GM19240 (cell line): ENCODE measurements around the gene ERICH6B.

Experiments
- DNase-seq: peaks from one replicate; pipeline ENCODE4 v3.0.0; 2011; ENCODE audit warnings: low spot score; ENCODE audit not compliant: insufficient read length

ERICH6B gene

DNA sequence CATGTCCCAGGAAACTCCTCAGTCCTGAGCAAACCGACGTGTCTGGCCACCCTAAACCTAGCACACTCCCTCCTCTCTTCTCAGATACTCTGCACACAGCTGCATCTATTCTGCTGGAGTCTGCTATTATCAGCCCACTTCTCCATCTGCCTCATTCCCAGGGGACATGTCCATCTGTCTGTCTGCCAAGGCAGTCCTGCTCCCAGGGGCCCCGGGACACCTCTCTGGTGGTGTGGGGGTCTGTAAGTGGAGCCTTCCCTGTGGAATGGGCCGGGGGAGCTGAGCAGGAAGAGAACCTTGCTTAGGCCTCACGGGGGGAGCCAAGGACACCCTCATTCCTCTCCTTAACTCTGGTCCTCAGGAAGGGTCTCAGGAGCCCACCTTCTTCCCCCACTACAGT is 72.7 kb downstream of the ERICH6B start:
- no peak for DNase-seq

DNA sequence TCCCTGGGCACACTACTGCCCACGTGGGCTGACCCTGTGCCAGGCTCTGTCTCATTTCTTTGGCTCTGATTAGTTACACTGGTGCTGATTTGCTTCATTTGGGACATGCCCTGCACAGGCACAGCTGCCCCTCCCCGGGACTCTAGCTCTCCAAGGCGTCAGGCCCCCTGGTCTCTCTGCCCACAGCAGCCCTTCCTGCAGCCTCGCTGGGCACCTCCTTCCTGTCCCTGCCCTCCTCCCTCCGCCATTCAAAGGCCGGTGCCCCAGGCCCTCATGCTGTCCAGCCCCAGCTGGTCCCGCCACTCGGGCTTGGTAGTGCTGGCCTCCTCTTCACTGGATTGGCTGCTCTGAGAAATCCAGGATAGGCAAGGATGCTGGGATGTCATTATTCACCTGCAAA is 73.1 kb downstream of the ERICH6B start:
- no peak for DNase-seq

DNA sequence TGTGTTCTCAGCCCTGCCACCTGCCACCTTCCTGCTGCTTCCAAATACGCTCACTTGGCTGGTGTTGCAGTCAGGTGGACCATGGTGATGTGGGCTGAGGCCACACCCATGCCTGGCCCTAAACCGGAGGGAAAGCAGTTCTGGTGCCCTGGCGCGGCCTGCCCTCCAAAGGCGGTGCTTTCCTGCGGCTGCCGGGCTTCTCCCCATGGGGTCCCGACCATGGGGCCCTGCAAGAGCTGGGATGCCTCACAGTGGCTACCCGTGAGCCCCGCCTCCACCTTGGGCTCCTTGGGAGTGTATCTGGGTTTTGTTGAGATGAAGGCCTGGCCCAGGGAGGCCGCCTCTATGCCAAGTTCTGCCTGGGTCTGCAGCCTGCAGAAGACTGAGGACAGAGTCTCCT is 73.7 kb downstream of the ERICH6B start:
- no peak for DNase-seq

DNA sequence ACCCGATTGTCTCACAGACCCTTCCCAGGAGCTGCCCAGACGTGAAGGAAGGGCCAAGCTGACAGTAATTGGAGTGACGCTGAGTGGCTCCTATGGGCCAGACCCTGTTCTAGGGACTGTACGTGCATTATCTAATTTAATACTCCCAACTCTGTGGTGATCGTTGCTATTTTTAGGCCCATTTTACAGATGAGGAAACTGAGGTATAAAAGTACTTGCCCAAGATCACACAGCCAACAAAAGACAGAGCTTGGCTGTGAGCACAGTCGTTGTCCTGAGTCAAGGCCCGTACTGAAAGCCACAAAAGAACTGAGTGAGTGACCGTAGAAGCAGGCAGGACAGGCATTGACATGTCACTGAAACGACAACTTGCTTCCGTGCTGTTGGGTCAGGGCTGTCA is 74.7 kb downstream of the ERICH6B start:
- DNase-seq = no peak

DNA sequence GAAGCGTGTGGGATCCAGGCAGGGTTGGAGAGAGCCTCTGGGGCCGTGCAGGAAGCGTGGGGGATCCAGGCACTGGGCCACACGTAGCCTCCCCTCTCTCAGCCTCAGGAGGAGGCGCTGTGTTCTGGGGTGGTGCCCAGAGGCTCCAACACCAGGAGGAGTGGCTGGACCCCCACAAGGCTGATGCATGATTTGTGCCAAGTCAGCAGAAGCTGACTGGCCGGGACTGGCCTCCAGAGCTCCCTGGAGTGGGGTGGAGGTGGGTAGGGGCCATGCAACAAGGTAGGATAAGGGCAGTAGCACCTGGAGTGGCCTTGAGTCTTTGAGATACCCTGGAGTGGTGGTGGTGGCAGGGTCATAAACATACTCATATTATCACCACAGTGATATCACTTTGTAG is 75.3 kb downstream of the ERICH6B start:
- DNase-seq = no peak

DNA sequence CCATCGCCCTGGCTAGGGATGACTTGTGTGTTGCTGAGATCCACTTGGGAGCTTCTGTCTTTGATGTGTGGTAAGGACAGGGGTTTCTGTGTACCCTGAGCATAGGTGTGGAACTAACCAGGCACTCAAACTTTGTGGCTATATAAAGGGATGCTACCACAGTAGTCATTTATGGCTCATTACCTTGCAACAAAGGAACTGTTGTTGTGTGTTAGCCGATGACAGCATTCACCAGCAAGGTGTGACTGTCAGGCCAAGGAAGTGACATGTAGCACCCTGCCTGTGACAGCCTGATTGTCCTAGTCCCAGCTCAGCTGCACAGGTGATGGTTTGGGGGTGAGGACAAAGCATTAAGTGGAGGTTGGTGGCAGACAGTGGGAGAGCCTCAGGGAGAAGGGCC is 77.2 kb downstream of the ERICH6B start:
- no peak for DNase-seq

DNA sequence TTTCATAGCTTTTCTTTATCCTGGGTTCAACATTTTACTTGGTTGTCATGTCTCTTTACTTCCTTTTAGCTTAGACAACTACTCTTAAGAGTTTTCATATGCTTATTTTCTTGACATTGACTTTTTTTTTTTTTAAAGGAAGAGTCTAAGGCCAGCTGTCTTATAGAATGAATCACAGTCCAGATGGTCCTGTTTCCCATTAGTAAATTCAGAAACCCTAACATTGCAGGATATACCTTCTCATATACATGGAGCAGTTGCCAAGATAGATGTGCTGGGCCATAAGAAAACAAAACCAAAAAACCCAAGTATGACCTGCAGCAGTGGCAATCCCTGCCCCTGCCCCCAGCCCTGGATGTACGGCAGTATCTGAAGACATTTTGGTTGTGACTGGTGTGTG is 78.0 kb downstream of the ERICH6B start:
- DNase-seq = no peak

DNA sequence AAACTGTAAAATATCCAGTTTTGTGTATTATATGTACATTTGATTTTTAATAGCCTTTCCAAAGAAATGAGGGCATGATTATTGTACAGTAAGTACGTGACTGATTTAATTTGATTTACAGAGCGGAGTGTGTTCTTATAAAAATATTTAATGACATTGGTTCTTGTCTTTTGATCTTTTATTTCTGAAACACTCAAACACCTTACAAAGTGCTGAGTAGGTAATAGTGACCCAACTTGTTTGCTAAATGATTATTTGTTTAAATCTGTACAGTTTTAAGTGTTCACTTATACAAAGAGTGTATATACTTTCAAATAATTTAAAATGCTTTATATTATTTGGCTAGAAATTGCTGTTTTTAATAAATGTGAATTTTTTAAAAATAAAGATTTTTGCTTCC is 79.3 kb downstream of the ERICH6B start:
- no peak for DNase-seq

DNA sequence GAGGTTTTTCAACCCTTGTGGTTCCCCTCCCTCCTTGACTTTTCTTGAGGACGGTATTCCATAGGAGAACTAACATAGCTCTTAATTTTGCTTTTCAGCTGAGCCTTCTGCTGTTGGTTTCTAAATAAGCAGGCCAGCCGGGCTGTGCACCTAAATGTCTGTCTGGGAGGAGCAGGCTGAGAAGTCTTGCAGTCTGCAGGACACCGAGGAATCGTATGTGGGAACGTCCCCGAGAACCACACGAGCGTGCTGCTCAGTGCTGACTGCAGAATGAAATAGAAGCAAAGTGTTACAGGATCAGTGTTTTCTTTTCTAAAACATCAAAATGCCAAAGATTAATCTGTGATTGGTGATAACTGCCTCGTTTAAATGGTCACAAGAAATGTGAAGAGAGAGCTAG is 80.9 kb downstream of the ERICH6B start:
- DNase-seq = no peak

DNA sequence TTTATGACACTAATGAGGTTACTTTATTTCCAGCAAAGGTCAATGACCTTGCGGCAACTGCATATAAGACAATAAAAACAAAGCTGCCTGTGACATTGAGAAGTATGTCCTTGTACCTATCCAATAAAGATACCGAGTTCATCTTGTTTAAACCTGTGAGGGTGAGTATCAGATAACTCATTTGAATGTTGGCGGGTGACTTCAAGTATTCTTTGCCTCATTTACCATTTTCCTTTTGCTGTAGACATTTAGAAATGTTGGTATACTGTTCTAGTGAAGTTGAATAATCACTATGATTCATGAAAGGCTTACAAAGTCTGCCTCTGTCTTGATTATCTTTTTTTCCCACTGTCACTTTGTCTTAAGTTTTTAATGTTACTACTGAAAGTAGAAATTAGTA is 85.8 kb downstream of the ERICH6B start:
- no peak for DNase-seq

DNA sequence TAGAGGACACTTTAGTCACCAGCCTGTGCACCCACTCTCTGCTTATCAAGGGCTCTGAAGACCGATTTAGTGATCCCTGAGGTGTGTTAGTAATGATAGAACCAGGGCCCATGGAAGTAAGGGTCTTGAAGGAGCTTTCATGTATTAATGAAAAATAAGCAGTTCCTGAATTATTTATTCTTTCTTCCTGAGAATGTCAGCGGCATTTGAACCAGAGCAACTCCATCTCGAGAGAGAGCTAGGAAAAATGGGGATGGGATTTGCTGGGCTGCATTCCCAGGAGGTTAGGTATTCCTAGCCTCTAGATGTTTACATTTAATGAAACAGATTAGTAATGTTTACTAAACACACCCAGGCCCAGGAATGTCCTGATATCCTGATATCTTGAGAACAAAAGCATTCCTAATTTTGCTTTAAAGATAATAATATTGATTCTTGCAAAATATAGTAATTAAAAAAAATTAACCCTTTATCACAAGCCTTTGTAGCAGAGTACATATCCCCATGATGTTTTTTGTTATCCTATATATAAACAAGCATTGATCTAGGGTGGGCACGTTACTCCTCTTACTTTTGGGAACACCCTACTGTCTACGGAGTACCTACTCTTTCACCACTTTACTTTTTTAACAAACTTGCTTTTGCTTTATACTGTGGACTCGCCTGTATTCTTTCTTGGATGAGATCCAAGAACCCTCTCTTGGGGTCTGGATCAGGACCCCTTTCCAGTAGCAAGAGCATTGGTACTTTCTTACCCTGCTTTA is 87.7 kb downstream of the ERICH6B start:
- DNase-seq = no peak

DNA sequence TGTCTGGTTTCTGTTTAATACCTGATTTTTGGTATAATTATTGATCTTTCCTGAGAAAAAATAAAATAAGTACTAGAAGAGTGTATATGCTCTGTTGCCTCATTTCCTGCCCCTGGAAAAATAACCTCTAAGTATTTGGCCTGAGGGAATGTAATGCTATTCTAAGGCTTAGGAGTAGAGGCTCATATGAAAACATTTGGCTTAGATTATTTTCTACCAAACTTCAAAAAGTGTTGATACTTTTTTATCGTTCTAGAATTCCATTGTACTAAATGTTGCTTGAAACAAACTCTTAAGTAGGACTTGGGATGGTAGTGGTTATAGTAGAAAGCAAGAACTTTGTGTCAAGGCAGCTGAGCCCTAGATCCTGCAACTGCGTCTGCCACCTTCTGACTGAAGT is 93.0 kb downstream of the ERICH6B start:
- DNase-seq = no peak

DNA sequence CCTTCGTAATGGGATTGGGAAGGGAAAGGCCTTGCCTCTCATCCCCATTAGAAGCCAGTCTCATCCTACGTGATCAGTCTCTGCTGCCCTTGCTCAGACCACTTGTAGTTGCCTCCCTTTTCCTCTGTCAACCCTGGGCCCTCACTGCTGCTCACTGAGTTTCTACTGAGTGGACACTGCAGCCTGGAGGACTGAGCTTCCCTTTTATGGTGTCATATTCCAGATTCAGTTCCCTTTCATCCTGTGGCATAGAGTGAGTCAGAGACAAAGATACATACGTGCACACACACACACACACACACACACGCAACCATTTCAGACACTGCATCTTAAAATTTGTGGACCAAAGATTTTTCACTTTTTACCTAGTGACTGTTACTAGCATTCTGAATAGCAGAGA is 94.2 kb downstream of the ERICH6B start:
- DNase-seq = no peak

DNA sequence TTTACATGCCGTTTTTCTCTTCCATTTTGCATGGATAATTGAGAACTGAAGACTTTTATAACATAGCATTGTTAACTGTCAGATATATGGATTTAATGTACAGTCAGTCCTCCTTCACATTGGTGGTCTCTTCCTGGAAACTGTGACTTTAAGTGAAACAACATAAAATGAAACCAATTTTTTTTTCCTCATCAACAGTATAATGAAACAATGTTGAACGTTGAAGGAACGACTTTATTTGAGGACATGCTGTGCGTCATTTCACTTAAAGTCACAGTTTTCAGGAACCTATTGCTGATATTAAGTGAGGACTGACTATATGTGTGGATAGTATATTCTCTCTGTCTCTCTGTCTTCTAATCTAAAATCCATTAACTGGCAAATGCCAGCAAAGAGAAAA is 96.0 kb downstream of the ERICH6B start:
- no peak for DNase-seq

DNA sequence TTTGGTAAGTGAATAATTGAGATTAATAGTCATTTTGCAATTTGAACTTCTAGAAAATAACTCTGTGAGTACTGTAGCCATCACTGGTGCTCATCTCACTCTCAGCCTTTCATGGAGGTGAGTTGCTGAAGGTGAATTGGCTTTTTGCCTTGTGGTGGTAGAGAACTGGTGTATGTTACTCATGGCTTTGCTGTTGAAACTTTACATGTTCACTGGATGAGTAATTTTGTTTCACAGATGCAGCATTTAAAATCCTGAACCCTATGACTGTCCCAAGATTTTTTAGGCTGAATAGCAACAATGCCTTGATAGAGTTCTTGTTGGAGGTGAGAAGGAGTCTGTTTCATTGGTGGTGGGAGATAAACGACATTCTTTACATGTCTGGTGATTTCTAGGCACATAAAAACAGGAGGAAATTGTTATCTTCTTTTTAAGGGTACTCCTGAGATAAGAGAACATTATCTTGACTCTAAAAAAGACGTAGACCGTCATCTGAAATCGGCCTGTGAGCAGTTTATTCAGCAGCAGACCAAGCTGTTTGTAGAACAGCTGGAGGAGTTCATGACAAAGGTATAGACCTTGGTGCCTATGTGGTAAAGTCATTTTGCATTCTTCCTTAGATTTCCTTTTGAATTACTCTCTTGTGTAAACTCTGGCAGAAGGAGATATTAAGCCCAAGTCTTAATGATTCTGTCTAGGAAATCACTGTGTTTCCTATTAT is 96.9 kb downstream of the ERICH6B start:
- DNase-seq = no peak

DNA sequence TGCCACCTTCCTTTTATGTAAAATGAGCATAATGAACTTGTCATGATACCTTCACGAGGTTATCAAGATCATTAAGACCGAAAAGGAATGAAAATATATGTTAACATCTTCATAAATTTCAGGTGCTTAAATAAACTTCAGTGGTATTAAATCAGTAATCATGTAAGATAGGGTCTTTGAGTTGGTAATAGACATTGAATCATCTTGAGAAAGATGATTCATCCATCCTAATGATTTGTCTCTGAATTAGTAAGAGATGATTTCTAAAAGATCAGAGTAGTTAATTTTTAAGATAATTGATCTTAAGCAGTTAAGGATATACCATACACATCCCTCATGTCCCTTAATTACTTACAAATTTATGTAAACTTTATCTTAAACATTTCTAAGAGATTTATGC is 98.8 kb downstream of the ERICH6B start:
- no peak for DNase-seq

DNA sequence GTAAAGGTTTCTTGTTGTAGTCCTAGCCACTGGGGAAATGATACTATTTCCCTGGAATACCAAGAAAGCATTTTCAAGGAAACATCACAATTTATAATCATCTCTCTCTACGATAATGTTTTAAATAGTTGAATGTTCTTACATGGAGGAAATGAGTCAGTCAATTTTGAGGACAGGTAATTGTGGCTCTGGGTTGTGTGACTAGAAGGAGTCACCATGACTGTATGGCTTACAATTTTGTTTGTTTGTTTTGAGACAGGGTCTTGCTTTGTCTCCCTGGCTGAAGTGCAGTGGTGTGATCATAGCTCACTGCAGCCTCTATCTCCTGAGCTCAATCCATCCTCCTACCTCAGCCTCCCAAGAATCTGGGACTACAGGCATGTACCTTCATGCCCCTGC is 103.4 kb downstream of the ERICH6B start:
- no peak for DNase-seq

DNA sequence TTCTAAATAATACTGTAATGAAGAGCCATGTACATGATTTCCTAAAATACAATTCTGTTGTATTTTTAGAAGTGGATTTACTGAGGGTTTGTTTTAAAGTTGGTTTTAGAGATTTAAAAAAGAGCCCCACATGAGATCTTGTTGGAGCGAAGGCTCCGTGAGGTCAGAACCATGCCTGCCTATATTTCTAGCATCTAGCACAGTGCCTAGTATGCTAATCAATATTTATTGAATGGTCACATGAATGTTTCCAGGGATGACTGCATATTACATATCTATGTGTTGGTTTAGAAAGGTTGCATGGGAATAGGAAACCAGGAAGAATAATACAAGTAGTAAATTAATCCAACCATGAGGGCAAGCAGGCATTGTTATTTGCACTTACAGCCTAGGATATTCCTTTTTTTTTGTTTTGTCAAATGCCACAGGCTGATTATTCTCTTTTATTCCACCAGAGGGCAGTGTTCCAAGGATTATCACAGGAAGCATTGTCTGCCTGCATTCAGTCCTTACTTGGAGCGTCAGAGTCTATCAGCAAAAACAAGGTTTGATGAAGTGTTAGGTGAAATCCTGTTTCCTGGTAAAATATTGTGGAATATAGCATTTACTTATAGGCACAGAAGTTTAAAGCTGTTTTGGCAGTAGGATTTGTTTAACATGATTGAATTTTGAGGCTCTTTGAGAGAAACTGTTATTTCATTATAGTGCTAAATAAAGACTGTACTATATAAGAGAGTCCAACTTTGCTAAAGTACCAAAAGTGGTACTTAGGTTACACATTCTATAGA is 104.0 kb downstream of the ERICH6B start:
- peak; percentile 35 for DNase-seq

DNA sequence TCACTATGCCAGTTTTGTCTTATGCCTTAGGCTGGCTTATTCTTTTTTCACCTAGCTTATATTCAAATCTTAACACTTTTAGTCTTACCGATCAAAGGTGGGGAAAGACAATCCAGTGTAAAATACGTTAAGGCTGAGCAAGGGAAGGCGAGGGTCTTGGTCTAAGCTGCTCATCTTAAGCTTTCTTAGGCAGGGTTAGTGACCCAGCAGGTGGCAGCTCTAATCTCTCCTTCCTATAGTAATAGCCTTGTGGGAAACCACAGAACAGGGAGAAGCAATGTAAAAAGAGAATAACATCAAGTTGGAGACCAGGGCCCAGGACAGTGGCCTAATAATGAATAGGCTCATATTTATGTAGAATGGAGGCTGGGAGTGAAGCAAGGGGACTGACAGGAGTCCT is 104.9 kb downstream of the ERICH6B start:
- no peak for DNase-seq

DNA sequence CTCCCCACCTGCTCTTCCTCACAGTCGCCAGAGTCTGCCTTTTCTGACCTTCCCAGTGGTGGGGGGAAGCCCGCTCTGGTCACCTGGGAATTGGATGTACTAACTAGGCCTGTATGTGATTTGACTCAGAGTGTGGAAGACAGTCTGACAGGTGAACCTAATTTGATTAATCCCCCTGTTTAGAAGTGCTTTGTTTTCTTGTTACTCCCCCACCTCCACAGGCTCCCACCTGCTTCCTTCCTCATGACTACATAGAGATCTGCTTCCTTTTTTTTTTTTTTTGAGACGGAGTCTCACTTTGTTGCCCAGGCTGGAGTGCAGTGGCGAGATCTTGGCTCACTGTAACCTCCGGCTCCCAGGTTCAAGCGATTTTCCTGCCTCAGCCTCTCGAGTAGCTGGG is 106.8 kb downstream of the ERICH6B start:
- DNase-seq = no peak

DNA sequence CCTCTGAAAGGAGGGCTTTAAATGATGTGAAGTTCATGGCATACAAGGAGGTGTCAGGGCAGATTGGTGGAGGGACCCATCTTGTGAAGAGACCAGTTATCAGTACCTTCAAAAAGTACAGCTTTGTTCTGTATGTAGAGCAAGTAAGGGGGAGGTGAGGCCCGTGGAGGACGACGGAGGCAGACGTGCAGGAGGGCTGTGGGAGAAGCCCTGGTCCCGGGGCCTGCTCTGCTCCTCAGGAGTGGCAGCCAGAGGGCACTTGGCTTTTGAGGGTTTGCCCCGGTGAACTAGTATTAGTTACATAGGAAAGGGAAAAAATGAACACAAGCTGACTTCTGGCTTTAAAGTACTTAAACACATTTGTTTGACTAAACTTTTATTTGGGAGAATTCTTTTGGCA is 108.7 kb downstream of the ERICH6B start:
- no peak for DNase-seq

DNA sequence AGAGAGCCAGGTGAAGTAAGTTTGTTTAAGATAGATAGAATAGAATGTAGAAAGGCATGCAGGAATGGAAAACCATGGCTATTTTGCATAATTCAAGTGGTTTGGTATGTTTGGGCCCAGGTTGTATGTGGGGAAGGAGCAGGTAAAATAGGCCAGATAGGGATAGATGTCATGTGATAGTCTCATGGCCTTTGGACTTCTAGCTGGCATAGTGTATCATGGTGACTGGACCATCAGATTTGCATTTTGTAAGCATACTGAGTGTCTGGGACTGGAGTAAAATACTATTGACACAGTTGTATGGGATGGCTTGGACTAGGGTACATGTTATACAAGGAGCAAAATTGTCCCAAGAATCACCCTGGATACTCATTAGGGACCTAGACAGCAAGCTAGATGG is 111.9 kb downstream of the ERICH6B start:
- no peak for DNase-seq

DNA sequence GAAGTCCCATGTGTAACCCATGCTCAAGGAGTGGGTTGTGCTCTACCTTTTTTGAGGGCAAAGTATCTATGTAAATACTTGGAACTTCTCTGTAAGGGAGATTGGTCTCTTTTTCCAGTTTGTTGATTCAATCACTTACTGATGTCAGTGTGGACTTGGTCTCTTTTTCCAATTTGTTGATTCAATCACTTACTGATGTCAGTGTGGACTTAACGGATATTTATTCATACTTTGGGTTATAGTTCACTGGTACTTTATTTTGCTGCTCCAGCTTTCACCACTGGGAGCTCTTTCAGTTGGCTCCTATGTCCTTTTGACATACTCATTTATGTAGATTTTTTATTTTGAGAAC is 114.4 kb downstream of the ERICH6B start:
- DNase-seq = no peak
